GM11168 (cell line): Measurements from ENCODE around the gene B3GLCT.
"Not testable (repeated sequence)": the region's sequence is repeated elsewhere in the genome, so short reads cannot be mapped to it uniquely, and the experiment has no call there.

Experiments
- in situ Hi-C: fragments of 300-500 bp; cut with MboI; formaldehyde crosslinking; loops from one replicate; pipeline ENCODE4 v1.12.0; 2022; ENCODE audit warnings: low sequenced_read_pairs; ENCODE audit not compliant: unreplicated experiment

Gene B3GLCT

DNA sequence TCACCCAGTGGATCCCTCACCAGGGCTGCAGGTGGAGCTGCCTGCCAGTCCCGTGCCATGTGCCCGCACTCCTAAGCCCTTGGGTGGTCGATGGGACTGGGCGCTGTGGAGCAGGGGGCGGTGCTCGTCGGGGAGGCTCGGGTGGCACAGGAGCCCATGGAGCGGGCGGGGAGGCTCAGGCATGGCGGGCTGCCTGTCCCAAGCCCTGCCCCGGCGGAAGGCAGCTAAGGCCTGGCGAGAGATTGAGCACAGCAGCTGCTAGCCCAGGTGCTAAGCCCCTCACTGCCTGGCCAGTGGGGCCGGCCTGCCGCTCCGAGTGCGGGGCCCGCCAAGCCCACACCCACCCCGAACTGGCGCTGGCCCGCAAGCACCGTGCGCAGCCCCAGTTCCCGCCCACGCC lies 16.8 kb upstream of the B3GLCT start:
- in situ Hi-C loops, result no loop called here

DNA sequence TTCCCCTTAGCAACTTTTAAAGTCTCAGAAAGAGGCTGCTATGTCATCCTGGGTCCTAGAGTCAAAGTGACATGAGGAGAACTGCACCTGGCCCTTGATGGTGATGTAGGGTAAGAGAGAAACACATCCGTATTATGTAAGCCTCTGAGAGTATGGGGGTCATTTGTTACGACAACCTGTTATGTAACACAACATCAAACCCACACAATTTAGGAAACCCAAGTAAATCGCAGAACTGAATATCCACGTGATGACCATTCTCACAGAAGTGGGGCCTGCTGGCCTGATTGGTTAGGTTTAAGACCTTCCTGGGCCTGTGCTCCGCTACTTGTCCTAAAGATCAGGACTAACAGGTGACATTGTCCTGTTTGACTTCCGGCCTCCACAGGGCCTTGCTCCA lies 15.3 kb upstream of the B3GLCT start:
- in situ Hi-C loops, result no loop called here

DNA sequence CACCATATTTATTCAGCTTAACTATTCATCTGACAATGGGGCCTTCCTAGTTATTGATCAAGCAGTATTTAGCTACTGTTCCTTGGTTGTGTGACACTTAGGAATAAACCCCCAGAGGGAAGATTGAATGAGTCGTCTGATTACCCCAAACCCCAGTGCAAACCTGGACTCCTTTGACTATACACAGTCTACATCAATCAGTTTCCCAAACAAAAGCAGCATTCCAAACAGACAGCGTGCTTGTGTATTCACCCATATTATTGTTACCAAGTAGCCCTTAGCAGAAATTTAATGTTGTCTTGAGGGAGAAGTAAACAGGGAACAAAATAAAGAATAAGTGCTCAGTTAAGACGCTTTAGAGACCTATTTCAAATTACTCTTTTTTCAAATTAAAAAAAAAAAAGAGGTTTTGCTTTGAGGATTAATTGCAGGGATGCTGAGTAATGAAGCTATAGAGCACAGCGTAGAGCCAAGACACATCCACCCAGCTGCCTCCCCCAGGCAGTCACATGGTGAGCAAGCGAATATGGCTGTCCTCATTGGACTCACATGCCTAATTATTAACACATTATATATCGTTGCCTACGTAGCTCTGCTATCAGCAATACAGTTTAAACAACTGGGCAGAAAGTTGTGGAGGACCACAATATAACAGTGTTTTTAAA lies 14.7 kb upstream of the B3GLCT start:
- in situ Hi-C loops, result no loop called here

DNA sequence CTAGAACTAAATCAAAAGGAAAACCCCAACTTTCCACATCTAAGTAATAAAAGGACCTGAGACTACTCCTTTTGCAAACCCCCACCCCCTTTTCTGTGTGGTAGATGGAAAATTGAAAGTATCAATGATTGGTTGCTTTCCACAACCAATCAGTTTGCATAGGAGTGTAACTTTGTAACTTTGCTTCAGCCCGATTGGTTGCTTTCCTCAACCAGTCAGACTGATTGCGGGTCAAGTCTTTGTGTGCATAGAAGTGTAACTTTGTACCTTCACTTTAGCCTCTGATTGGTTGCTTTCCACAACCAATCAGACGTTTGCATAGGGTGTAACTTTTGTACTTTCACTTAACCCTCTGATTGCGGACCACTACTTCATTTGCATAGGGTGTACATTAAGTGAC lies 8.0 kb upstream of the B3GLCT start:
- in situ Hi-C loops, result no loop called here

DNA sequence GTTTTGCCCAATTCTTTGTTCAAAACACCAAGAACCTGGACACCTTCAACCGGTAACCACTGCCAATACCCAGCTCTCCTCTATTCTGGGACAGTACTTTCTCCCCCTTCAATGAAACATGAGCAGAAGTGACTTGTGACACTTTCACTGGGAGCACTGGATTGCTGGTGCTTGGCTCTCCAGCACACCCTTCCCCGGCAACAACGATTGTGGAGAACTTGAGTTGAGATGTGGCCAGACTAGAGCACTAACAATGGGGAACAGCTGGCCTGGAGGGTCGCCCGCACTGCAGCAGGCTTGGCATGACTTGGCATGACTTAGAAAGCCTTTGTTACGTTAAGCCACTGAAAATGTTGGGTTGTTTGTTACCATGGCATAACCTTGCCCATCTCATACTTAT lies 7.5 kb upstream of the B3GLCT start:
- in situ Hi-C loops, result no loop called here

DNA sequence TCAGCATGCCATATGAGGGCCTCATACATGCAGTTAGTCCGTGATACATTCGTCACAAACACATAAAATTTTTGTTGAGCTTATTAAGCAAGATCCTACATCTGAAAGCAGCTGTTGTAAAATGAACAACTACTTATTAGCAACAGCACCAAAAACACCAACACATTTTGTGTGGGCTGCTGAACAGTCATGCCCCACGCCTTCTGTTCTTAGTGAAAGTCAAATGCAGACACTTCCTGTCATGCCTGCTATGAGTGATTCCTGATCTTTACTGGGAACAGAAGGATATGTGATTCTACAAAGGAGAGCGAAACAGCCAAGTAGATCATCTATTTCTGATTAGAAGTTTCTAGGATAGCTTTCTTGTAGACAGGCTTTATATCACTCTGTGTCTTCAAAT lies 4.2 kb upstream of the B3GLCT start:
- in situ Hi-C loops, result no loop called here

DNA sequence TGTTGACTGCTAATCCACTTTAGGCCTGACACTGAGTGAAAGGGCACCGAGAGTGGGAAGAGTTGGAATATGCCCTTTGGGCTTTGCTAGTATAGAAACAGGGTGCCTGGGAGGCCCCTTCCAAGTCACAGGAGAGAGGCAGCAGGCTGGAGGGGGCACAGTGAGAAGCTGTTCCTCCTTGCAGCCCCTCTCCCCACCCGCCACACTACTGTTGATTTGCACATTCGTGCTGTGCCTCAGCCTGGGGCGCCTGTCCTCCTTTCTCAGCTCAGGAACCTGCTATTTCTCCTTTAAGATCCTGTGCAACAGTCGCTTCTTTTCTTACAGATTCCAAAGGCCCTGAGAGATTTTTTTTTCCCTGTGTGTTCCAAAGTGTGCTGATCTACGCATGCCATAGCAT lies 2.8 kb upstream of the B3GLCT start:
- in situ Hi-C loops, result no loop called here

DNA sequence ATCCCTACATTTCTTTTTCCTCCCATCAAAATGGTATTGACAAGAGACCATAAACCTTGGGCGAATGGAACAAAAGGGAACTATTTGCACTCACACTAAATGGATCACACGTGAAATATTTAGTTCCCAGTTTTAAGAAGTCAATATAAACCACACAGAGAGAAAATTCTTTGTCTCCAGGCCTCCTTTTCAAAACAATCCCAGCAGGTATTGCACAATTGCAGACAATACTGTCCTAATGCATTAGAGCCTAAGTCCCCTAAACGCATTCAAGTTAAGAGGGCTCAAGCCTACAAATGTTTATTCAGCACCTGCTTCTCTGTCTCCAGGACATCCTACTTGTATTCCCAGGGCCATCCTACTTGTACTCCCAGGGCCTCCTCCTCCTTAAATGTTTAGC lies 1.3 kb upstream of the B3GLCT start:
- in situ Hi-C loops, result no loop called here

DNA sequence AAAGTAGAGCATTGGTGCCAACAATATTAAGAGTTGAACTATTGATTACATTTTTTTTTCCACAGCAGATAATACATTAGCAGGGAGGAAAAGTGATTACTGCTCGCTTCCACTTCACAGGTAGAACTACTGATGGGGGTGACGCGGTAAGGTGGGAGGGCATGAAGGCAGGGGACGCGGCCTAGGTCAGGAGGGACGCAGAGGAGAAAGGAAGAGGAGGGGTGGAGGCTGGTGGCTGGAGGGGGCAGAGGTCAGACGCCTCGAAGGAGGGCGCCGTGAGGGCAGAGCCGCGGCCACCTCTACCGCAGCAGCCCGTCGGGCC lies 287 bp upstream of the B3GLCT start:
- in situ Hi-C loops, result no loop called here

DNA sequence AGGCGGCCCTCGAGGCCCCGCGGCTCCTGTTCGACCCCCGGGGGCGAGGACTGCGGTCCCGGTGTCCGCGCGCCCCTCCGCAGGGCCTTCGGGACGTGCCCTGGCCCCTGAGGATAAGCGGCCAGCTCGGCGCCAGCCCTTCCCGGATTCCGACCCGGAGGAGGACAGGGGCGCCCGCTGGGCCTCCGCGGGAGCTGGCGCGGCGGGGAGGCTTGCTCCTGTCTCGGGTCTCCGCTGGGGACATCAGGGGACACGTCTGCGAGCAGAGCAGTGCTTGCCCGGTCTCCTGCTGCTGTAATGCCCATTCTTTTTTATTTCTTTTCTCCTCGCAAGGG lies 829 bp downstream of the B3GLCT start:
- in situ Hi-C loops, result no loop called here

DNA sequence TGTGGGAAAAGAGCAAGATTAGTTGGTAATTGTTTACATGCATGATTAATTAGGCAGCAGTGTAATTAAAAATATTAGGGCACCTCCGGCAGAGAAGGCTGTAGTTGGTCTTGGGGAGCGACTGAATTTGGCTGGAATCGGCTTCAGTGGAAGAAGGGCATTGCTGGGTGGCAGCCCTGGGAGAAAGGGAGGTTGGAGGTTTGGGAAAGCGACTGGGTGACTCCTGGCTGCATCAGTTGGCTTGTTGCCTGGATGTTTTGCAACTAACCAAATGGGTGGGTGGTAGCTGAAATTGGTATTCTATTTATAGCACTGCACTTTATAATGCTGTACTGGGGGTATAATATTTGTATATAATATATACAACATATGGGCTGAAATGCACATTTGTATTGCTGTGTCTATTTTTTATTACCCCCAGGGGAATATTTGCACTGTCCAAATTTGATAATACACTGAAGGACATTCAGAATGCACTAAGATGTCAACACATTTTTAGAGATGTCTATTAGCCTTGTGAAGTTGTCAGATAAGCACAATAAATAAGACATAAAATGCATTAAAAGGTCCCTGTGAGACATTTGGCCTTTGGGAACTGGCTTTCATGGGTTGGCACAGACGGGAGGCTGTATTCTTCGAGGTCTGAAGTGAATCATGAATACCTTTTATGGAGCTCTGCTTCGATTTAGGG lies 1.7 kb downstream of the B3GLCT start:
- in situ Hi-C loops, result no loop called here

DNA sequence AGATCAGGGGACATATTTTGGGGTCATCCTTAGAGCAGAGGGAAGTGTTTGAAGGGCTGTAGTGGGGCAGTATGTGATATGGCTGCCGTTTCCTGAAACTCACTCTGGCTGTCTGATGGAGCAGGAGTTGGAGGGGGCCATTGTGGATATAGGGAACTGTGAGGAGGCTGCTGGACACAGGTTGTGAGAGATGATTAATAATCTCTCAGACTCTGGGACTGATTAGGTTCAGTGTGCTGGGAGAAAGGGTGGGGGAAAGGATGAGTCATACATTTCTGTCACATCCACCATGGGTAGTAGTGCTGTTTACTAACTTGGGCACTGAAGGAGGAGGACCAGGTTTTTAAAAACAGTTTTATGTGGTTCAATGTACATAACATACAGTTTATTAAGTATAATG lies 4.8 kb downstream of the B3GLCT start:
- in situ Hi-C loops, result no loop called here

DNA sequence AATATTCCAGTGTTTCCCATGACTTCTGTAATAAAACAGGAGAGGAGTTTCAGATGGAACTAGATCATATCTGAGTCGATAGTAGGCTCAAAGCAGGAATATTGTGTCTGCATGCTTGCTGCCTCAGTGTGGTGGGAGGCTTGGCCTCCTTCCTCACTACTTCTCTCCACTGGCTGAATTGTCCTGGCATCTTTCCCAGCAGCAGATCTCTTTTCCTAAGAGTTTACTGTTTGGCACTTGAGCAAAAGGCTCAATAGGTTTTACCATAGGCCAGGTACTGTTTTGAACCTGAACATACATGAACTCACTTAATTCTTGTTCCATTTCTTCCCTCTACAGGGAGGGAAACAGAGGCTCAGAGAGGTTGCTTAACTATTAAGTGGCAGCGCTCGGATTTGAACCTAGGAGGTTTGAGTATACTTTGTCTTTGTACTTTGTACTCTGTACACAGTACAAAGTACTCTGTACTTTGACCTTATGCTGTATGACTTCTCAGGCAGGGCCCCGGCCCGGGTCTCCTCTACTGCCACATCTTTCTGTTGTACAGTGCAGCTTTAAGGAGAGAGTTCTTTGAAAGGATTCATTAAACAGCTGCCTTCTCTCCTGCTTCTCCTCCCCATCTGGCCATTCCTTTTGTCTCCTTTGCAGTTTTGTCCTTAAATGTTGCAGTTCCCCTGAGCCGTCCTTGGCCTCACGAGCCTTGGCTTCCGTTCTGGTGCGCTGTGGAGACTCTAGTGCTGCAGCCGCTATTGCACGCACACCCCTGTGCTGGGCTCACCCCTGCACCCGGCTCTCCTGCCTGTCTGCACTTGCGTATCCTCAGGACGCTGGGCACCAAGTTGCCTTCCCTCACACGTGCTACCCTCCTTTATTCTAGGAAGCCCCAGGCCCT lies 8.1 kb downstream of the B3GLCT start:
- in situ Hi-C loops, result no loop called here

DNA sequence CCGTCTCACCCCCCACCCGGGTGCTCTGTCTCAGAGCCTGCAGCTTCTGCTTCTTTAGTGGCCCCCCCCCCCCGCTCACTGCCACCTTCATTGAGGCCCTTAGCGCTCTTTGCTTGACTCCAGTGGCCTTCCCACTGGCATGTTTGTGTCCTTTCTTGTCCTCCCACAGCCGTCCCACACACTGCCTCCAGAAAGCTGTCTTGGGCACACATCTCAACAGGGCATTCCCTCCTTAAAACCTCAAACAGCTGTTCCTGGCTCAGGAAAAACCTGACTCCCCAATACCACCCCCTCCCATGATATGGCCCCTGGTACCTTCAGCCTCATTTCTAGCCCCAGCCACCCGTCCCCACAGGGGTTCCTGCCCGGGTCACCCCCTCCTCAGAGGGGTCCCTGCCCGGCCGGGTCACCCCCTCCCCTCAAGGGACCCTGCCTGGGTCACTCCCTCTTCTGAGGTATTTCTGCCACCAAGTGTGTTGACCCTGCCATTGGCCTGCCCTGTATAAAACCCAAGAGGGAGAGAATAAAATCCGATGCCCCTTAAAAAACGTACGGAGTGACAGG lies 8.9 kb downstream of the B3GLCT start:
- in situ Hi-C loops, result no loop called here

DNA sequence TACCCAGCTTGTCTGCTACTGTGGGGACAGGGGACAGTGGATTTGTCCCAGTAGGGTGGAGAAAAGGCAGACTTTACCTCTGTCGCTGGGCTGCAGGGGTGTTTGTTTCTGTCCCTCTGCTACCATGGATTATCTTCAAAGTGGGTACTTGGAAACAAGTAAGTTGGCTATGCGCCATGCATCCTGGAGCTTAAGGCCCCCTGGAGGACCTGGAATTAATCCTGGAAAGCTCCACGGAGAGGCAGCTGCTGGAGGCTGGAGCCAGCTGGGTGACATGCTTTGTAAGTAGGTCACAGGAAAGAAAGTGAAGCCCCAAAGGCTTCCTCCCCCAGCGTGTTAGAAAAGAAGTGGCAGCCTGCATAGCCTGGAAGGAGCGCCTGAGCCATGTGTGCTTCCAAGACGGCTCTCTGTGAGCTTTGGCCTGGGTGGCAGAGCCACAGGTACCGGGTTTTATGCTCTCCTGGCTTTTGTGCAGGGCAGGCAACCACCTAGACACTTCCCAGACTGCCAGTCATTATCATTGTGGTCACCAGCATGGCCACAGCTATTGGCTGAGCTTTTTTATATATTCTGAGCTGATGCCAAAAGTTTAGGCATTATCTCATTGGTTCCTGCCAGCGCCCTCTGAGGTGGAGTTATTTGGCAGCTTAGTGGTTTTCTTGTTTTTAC lies 9.5 kb downstream of the B3GLCT start:
- in situ Hi-C loops, result no loop called here

DNA sequence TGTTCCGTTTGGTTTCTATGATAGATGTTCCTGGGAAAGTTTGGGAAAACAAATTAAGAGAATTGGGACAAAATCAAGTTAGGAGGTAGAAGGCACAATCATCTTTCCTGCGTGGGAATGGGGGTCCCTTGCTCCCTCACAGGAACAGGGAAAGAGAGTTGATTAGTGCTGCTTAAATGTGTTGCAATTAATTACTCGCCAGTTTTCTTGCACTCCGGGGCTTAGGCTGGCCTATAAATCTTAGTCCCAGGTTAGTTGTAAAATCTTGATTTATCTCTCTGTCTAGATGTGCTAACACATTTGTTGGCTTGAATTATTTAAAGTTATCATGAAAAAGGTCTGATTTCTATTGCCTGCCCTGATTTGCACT lies 10.1 kb downstream of the B3GLCT start:
- in situ Hi-C loops, result no loop called here

DNA sequence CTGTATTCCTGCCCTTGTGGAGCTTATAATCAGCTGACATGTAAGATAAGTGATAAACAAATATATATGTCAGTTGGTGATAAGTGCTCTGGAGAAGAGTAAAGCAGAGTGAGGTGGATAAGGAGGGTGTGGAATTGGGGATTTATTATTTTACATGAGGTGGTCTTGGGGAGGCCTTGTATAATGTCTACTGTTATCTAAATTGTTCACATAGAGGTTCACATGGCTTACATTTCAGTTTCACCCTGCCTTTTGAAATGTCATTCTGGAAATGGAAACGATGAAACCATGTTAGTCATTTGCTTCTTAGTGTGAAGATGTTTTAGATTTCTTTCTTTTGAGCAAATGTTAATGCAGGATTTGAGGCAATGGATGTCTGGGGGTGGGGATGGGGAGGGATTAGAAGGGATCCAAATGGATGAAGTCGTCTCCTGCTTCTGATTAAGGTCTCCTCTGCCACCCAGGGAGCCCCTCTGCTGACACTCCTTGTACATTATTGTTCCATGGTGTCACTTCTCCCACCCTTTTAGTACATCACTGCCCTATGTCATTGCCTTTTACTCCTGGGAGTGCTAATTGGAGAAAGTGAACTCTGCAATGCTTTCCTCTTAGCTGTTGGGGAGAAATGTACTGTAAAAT lies 14.0 kb downstream of the B3GLCT start:
- in situ Hi-C loops, result no loop called here

DNA sequence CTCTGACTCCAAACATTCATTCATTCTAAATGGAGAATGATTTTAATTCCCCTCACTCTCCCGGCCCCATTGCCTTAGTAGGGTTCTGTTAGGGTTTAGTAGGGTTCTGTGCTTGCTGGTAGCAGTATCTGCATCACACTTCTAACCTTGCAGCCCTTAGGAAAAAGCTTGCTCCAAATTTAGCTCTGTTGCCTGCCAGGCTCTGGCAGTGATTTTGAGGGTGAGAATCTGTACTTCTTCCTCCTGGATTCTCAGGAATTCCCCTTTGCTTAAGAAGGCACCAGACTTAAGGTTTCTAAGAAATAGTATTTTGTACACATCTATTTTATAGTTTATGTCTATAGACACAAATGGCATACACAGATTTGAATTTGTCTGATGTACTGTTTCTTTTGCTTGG lies 14.7 kb downstream of the B3GLCT start:
- in situ Hi-C loops, result no loop called here

DNA sequence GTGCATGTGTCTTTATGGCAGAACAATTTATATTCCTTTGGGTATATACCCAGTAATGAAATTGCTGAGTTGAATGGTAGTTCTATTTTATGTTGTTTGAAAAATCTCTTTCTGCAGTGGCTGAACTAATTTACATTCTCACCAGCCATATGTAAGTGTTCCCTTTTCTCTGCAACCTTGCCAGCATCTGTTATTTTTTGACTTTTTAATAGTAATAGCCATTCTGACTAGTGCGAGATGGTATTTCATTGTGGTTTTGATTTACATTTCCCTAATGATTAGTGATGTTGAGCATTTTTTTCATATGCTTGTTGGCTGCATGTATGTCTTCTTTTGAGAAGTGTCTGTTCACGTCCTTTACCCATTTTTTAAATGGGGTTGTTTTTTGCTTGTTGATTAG lies 17.1 kb downstream of the B3GLCT start:
- in situ Hi-C loops, result not testable (repeated sequence)

DNA sequence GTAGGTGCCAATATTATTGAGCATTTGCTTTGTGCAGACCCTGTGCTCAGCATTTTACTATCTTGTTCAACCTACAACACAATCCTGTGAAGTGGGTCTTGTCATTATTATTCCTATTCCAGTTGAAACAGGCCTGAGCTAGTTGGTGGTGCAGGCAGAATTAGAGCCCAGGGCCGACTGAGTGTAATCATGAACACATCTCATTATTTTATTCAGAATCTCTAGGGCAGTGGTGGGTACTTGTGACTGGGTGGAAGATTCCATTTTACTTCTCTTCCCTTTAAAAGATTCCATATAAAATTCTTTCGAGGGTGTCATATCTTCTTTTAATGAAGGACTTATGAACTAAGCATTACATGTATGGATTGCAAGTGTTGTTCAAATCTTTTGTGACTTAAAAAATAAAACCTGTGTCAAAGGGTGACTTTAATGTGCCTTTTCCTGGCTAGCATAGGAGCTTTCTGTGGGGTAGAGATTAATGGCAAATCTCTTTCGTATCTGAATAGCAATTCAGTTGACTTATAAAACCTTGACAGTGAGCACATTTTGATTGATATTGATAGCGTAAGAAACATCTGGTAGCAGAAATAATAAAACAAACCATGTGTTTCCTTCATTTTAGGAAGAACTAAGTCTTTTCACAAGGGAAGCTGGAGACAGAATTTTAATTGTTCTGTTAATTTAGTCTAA lies 20.3 kb downstream of the B3GLCT start:
- in situ Hi-C loops, result no loop called here
